CD1c-positive myeloid dendritic cell (primary cell): Measurements from ENCODE around the gene ADD2.

Experiments
- DNase-seq: peaks from one replicate; pipeline ENCODE4 v3.0.0-alpha.2; 2016; ENCODE audit errors: extremely low spot score

Gene ADD2, protein sequence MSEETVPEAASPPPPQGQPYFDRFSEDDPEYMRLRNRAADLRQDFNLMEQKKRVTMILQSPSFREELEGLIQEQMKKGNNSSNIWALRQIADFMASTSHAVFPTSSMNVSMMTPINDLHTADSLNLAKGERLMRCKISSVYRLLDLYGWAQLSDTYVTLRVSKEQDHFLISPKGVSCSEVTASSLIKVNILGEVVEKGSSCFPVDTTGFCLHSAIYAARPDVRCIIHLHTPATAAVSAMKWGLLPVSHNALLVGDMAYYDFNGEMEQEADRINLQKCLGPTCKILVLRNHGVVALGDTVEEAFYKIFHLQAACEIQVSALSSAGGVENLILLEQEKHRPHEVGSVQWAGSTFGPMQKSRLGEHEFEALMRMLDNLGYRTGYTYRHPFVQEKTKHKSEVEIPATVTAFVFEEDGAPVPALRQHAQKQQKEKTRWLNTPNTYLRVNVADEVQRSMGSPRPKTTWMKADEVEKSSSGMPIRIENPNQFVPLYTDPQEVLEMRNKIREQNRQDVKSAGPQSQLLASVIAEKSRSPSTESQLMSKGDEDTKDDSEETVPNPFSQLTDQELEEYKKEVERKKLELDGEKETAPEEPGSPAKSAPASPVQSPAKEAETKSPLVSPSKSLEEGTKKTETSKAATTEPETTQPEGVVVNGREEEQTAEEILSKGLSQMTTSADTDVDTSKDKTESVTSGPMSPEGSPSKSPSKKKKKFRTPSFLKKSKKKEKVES

DNA sequence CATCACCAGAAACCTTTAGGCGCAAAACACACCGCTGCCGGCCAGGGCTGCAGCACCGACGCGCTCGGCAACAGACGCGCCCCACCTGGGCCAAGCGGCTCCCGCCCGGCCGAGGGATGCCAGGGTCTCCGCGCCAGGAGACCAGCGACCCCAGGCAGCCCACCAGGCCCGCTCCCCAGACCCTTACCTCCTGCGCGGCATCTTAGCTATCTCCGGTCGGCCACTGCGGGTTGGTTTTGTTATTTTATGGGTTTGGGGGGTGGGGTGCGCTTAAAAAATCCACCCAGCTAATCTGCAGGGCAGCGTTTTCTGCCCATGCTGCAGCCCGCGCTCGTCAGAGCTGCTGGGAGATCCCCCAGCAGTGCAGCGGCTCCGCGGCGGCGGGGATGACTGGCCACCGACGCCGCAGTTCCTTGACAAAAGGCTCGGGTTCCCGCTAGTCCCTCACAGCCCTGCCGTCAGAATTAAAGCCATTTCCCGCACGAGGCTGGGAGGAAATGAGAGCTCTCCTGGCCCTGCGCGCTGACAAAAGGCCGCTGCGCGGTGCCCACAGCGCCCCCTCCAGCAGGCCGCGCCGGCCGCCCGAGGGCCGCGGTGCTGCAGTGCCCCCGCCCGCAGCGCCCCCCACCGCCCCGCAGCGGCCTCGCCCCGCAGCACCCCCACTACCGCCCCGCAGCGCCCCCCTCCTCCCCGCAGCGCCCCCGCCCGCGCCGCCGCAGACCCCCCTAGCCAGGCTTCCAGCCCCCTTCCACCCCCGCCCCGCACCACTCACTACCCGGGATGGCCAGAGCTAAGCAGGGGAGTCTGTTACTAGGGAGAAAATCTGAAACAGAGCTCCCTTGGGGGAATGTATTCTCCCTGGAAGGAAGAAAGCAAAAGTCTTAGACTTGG is at the start of gene ADD2:
Gene ADD2 (minus strand): TSS at position 502 of the 891 bp plus-strand sequence. CDS start 61,792 bp downstream, outside the sequence.
- DNase-seq = peak; percentile 74

DNA sequence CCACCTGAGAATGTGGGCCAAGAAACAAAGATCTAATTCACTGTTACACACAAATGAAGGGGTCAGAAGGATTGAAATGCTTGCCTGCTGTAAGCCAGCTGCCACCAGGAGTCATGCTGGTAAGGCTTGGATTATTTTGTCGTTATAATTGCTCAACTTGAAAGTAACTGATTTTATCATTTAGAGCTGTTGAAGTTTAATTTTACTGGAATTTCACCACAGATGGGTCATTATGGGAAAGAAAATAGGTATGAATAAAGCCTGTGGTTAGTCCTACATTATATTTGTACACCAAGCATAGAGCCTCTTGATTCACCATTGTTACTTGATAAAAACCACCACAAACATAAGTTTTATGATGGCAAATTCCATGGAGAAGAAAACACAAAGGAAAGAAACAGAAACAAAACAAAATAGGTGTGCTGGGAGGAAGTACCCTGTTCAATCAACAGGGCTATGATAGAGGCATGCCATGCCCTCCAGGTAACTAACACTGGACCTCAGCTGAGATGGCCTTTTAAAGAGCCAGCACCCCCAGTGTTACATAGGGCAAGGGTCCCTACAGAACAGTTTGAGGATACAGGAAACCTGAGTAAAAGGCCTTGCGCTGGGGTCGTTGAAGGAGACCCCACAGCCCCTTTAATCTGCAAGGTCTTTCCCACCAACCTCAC is 49.4 kb upstream of the ADD2 start:
- no peak for DNase-seq

DNA sequence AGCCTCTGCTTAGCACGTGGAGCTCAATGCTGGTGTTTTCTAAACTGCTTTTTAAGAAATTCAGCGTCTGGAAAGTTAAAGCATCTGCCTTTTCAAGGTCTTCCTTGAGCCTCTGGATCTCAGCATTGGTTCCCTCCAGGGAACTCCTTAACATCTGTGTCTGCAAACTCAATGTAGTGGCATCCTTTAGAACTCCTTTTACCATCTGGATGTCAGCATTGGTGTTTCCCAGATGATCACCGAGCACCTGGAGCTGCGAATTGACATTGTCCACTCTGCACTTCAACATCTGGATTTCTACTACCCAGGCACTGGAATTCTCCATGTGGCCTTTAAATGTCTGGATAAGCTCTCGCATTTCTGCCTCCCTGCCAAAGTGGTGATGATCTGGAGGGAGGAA is 48.7 kb upstream of the ADD2 start:
- DNase-seq = no peak

DNA sequence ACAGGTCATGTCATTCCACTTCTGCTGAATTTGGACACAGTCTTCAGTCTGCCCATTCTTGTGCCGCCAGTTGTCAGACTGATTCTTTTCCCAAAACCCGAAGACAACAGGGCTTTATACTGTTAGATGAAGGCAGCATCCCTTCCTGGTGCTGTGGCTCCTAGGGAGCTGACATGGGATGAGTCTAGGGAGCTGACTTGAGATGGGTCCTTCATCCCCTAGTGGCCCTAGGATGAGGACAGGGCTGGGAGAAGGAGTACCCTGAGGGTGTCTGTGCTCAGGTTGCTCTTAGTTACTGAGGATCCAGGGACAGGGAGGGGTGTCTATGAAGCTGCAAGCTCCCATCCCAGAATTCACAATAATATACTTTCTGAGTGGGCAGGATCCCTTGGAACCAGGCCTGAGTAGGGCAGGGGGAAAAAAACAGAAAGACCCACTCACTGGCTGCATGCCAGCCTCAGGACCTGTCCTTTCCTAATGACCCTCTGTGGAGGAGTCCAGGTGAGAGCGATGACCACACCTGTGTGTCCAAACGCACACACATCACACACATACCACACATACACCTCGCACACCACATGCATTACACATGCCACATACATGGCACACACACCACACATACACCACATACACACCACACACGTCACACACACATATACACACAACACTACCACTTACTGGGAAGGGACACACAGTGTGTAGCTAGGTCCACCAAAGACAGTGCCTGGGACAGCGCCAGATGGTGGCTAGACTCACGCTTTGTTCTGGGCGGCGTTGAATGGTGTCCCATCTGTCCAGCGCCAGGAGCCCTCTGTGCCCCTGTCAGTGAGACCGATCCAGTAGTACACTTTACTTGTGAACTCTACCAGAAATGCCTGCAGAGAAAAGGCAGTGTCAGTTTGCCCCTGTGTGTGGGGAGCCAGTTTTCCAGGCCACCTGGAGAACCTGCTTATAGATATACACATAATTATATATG is 41.3 kb upstream of the ADD2 start:
- DNase-seq = no peak

DNA sequence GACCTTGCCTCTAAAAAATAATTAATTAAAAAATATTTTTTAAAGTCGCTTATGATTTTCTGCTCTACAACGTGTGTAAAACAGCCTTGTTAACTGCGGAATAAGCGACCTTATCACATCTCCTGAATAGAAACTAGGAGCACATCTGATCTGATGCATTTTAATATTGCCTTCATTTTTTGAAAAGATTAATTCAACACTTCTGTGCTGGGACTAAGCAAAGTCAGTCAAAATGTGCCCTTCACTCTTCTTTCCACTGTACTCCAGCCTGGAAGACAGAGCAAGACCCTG is 39.8 kb upstream of the ADD2 start:
- no peak for DNase-seq

DNA sequence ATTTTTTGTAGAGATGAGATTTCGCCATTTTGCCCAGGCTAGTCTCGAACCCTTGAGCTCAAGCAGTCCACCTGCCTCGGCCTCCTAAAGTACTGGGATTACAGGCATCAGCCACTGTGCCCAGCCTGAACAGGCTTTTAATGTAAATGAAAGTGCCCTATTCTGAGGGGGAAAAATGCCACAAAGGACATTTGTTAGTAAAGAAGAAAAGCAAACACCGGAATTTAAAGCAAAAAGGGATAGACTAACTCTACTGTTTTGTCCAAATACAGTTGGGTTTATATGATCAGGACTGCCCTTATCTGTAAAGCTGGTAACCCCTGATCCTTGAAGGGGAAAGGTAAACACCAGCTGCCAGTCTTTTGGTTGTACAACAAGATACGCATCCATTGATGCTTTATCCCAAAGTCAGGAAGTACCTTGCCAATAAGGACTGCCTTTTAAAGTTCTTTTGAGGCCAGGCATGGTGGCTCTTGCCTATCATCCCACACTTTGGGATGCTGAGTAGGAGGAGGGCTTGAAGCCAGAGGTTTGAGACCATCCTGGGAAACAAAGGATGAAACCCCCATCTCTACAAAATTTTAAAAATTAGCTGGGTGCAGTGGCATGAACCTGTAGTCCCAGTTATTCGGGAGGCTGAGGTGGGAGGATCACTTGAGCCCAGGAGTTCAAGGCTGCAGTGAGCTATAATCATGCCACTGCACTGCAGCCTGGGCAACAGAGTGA is 39.3 kb upstream of the ADD2 start:
- no peak for DNase-seq

DNA sequence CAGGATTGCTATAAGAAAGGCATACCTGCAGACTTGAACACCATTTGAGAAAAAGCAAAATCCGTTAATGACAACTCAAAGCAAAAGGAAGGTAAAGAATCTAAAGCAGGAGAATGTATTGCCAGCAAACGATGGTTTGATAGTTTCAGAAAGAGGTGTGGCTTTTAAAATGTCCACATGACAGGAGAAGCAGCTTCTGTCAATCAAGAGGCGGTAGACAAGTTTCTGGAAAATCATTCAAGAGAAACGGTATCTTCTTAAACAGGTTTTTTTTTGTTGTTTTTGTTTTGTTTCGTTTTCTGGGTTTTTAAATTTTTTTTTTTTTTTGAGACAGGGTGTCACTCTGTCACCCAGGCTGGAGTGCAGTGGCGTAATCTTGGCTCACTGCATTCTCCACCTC is 38.6 kb upstream of the ADD2 start:
- DNase-seq = no peak

DNA sequence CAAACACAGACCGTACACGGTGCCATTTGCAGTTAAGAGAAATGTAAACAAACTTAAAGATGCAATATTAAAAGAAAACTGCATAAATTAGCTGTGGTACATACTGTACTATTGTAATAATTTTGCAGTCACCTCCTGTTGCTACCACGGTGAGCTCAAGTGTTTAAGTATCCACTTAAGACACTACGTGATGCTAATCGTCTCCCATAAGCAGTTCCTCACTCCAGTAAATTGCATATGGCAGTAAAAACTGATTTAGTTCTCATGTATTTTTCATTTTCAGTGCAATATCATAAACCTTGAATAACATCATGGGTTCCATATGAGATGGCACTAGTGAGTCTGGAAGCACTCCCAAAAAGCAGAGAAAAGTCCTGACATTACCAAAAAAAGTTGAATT is 38.0 kb upstream of the ADD2 start:
- DNase-seq = no peak

DNA sequence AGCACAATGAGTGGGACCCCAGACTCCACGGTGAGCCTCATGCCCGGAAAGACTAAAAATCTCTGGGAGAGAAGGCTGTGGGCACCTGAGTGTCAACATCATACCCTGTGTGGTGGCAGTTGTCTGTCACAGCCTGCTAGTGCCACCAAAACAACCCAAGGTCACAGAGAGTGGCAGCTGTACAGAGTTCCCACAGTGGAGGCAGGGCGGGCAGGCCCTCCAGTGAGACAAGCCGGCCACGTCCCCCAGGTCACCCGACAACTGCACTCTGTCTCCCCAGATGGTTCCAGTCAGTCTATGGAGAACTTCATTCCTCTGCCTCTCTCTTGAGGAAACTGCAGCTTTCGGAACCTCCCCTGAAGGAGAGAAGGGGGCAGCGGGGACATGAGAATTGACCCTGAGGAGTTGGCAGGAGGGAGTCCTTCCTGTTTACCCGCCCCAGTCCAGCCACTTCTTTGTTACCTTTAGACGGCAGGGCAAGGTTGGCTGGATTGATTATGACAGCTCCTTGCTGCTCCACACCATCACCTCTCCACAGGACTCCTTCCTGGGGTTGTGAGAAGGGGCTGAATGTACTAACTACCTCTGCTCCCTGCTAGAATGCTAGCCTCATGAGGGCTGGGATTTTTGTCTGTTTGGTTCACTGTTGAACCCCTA is 33.7 kb upstream of the ADD2 start:
- no peak for DNase-seq

DNA sequence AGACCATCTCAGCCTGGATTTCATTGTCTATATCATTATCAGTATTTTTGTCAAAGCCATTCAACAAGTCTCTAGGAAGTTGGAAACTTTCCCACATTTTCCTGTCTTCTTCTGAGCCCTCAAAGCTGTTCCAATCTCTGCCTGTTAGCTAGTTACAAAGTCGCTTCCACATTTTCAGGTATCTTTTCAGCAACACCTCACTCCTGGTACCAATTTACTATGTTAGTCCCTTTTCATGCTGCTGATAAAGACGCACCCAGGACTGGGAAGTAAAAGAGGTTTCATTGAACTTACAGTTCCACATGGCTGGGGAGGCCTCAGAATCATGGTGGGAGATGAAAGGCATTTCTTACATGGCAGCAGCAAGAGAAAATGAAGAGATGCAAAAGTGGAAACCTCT is 31.7 kb upstream of the ADD2 start:
- no peak for DNase-seq

DNA sequence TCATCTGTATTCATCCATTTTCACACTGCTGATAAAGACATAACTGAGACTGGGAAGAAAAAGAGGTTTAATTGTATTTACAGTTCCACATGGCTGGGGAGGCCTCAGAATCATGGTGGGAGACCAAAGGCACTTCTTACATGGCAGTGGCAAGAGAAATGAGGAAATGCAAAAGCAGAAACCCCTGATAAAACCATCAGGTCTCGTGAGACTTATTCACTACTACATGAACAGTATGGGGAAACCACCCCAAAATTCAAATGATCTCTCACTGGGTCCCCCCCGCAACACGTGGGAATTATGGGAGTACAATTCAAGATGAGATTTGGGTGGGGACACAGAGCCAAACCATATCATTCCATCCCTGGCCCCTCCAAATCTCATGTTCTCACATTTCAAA is 30.0 kb upstream of the ADD2 start:
- peak; percentile 70 for DNase-seq

DNA sequence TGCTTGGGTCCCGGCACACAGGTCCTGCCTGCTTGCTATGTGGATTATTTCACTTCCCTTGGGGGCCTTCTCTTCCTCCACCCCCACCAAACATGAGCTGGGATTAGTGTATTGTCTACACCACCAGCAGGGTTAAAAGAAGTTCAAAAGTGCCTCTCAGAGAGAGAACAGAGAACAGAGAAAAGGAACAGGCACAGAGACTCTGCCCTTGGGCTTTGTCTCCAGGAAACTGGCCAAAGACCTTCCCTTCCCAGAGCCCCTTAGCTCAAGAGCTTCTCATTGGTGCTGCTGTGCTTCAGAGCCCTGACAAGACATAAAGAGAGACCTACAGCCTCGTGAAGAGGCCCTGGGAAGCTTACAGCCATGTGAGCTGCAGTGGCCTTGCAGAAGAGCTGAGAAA is 29.5 kb upstream of the ADD2 start:
- peak; percentile 69 for DNase-seq

DNA sequence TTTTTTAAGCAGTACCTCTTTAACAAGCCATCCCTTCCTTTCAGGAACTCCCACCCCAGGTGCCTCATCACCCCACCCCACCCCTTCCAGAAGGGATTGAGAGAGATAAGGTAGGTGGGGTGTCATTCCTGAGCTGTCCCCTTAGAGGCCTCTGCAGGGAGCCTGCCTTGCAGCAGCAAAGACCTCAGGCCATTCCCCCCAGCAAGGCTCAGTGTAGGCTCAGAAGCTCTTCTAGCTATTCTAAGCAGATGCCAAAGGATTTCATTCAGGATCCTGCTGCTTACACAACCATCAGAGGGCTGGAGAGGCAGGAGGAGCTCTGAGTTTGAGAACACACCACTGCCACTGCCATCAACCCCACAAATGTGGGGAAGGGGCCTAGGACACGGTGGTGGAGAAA is 28.3 kb upstream of the ADD2 start:
- DNase-seq = no peak

DNA sequence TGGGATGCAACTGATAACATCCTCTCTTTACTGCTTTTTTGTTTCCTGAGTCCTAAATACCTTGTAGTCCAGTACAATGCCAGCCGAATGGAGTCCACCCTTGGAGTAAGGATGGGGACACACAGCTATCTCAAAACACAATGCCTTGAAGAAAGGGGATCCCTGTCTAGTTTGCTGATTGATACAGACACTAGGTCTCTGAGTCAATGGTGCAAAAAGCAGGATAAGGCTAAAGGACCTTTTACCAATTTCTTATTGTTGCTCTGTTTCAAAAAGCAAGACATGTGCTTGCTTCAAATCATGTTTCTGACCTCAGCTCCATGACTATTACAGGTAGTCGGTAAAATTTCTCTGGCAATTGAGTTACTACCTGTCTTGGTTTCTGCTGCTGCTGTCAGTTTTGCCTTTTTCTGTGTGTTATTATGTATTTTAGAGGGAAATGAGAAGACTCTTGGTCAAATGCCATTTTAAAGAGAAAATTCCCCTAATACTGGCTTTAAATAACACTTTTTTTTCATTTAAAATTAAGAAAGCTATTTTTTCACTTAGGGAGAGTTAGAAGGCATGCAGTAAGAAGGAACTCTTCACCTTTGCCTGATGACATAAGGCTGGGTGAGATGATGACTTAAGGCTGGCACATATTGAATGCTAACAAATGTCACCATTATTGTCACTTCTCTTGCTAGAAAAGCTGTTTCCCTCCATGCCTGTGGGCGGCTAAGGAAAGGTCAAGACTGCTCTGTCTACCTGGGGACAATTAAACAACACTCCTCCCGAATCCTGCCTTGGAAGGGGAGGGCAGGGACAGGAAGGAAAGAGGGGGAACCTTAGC is 27.4 kb upstream of the ADD2 start:
- no peak for DNase-seq

DNA sequence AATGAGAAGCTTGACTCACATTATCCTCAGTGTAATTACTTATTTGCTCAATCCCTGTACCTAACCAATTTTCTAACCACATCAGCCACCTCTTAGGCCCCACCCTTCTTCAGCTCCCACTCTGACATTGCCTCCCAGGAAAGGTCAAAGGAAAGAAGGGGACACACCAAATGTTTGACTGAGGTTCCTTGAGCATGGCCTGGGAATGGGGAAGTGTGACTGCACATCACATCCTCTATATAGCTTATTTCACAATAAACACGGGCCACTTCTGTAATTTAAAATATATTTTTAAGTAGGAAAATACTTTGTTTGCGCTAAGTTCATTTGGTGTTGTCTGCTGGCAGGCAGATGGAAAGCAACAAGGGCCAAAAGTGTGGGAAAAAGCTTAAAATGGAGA is 25.4 kb upstream of the ADD2 start:
- peak; percentile 88 for DNase-seq

DNA sequence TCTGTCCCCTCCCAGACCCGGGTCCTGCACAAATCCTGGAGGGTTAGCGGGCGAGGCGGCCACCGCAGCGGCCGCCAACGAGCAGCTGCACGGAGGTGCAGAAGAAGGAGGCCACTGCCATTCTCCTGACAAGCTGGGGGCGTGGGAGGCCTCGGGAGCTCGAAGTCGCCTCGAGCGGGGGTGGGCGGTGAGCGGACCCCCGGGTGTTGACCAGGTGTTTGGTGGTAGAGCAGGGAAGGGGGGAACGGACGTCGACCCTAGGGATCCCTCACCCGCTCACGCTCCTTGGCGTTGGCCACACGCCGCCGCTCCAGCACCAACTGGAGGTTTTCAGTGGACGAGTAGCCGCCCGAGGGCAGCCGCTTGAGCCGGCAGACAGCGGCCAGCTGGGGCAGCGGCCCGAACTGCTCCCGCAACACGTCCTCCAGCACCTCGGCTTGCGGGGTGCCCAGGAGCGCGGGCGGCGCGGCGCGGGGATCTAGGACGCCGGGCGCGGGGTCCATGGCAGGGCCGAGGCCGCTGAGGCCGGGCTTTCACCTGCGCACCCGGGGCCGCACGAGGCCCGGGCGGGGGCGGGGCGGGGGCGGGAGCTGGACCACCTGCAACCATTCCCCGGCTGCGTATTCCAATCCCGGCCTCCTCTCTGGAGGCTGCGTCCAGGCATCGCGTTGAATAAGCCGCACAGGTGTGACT is 22.3 kb upstream of the ADD2 start, which contains the start of gene FIGLA:
Gene FIGLA (minus strand): TSS at position 508 of the 693 bp plus-strand sequence. CDS start 5 bp downstream, at position 503.
- DNase-seq = no peak

DNA sequence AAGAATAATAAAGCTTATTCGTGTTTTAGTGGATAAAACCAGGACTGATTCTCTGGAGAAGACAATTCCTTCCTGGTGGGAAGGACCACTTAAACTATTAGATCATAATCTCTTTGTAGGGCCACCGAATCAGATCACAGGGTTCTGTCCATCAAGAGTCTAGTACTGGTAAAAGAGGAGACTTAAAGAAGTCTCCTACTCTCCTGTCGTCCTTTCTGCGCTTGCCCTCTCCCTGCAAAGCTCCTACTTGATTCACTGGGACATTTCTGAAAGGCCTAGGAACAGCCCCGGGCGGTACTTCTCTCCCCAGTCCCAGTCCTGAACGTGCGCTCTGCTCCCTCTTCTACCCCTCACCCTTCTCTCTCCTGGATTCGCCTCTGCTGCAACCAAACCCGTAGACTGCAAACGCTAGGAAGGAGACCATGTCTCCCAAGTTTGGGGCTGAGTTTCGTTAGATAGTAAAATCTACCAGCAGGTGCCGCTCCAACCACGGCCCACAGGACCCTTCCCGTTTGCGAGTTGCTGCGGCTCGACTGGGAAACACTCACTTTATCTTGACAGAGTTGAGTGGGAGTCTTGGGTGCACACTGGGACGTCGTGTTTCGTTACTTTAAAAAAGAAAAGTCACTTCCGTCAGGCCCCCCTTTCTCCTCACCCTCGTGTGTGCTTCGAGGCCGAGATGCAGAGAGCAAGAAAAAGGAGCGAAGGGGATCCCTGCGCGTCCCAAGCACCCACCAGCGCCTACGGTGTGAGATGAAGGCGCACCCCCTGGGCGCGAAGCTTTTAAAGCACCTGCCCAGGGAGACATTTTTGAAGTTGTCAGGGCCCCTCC is 21.5 kb upstream of the ADD2 start:
- peak; percentile 86 for DNase-seq
